IPS DF 6.9 (cell line): Measurements from ENCODE around the gene AOAH.
"Not testable (repeated sequence)": the region's sequence is repeated elsewhere in the genome, so short reads cannot be mapped to it uniquely, and the experiment has no call there.

ENCODE experiments used
- DNase-seq: peaks from one replicate; pipeline ENCODE4 v3.0.0-alpha.2; 2013; ENCODE audit warnings: low read depth, low spot score
- H3K27ac ChIP-seq: one replicate; pipeline ENCODE4 v1.5.1; 2013; ENCODE audit warnings: low read length, control low read depth
- H3K27me3 ChIP-seq: 2 replicates; pipeline ENCODE4 v1.6.1; 2013; ENCODE audit warnings: mild to moderate bottlenecking, low read length; ENCODE audit not compliant: control insufficient read depth, insufficient read depth
- H3K36me3 ChIP-seq: 2 replicates; pipeline ENCODE4 v1.6.1; 2013; ENCODE audit warnings: low read length; ENCODE audit not compliant: control insufficient read depth, insufficient read depth
- H3K4me1 ChIP-seq: 2 replicates; pipeline ENCODE4 v1.6.1; 2013; ENCODE audit warnings: low read length; ENCODE audit not compliant: control insufficient read depth, insufficient read depth
- H3K4me3 ChIP-seq: 2 replicates; pipeline ENCODE4 v1.5.1; 2013; ENCODE audit warnings: mild to moderate bottlenecking, low read length
- H3K9me3 ChIP-seq: 2 replicates; pipeline ENCODE4 v1.6.1; 2013; ENCODE audit warnings: low read length, inconsistent platforms; ENCODE audit not compliant: control insufficient read depth, insufficient read depth
- WGBS: extraction: QIAGEN DNeasy Blood & Tissue Kit; methylation state at CpG from one replicate; pipeline ENCODE4 v1.1.7; 2013; ENCODE audit warnings: mixed read lengths, missing lambda C conversion rate; ENCODE audit not compliant: insufficient read length, insufficient coverage; 5-methylcytosine and 5-hydroxymethylcytosine counted together

Gene AOAH

DNA sequence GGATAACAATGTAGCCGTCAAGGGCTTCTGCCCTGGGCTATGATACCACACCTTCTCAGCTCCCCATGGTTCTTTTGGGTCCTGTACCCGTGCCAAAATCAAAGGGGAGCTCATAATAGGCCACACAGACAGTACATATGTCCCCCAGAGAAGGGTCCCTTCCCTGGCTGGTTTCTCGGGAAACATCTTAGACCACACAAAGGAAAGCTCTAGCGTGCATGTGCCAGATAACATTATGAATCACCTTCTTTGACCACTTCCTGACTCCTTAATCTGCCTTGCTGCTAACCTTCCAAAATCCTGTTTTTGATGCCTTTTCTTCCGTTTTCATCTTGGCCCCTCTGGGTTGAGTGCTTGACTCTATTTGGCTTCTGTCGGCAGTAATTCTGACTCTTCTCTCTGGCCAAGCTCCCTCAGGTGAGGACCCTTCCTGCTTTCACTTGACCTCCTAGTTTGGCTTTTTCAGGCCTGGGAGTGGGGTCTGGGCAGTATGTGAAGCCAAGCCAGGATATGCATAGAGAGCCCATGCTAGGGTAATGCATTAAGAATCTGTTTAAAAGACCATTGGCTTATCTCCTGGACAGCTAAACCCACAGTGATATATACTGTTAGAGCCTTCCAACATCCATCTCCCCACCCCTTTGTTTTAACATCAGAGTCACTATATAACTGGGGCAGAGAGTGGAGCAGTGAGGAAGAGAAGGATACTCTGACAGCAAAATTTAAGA, 249.8 kb downstream of the AOAH start:
- H3K9me3 ChIP-seq = no peaks in the 10 kb centered on the region
- H3K36me3 ChIP-seq = no peaks in the 10 kb centered on the region
- no peaks in the 10 kb centered on the region for H3K4me1 ChIP-seq
- H3K27me3 ChIP-seq = no peaks in the 10 kb centered on the region
- DNase-seq = no peak
- no CpG with 5 or more reads among the region's 6 CpGs for WGBS
- no peak overlapping the region for H3K4me3 ChIP-seq
- H3K27ac ChIP-seq = no peak overlapping the region

DNA sequence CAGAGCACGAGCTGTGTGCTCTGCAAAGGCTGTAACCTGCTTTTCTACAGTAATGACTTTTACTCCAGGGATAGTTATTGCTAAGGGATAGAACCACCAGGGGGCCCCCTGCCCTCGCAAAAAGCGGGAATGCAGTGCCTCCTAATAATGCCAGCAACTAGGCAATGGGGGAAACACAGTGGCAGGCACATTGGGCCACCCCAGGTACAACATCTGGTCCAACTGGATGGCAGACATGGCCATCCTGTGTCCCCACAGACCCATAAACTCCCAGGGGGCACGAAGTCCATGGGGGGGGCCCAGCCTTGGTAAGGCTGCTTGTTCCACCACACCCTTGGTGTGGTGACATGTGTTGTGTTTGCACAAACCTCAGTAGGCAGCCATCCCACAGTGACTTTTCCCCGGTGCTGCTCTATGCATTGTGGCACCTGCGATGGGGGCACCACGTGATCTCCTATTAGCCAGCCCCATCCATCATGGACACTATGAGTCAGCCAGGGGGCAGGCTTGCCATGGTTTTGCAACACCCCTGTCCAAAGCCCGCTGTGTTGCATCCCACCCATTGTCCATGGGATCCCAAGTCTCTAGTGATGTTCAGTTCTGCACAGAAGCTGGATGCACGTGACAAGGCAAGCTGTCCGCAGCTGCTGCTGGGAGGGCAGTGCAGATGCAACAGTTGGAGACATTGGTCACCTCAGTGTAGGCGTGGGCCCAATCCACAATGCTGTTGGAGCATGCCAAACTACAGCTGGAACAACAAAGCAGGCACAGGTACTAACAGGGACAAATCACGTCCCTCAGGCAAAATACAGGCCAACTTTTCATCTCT, 250.6 kb downstream of the AOAH start:
- Histone ChIP-seq H3K27ac (no peak overlapping the region), H3K4me1 (no peaks in the 10 kb centered on the region), H3K4me3 (no peak overlapping the region), H3K27me3 (no peaks in the 10 kb centered on the region), H3K9me3 (no peaks in the 10 kb centered on the region), H3K36me3 (no peaks in the 10 kb centered on the region)
- WGBS = no CpG with 5 or more reads among the region's 12 CpGs
- no peak for DNase-seq

DNA sequence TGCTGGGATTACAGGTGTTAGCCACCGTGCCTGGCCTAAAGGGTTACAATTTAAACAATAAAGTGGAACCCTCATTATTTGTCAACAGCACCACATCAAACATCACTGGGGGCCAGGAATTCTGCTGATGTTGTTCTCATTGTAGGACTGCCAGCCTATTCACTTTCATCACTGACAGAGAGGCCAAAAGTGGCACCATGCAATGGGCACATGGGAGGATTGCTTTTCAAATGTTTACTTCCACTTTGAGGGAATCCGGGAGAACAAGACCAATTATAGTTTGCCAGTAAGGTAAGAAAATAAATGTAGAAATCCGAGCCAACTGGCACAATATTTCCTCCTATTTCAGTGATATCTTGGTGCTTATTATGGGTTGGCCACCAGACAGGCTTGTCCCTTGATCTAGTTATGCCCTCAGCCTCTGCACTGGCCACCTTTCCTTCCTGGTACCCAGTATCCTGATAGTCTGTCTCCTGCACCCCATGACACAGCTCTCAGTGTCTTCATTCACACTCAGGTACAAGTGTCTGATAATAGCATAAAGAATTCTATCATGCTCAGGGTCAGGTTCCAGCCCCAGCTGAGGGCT, 252.1 kb downstream of the AOAH start:
- WGBS = no CpG with 5 or more reads among the region's 3 CpGs
- Histone ChIP-seq H3K4me3 (no peak overlapping the region), H3K36me3 (no peaks in the 10 kb centered on the region), H3K27me3 (no peaks in the 10 kb centered on the region), H3K27ac (no peak overlapping the region), H3K4me1 (no peaks in the 10 kb centered on the region), H3K9me3 (no peaks in the 10 kb centered on the region)
- DNase-seq = no peak

DNA sequence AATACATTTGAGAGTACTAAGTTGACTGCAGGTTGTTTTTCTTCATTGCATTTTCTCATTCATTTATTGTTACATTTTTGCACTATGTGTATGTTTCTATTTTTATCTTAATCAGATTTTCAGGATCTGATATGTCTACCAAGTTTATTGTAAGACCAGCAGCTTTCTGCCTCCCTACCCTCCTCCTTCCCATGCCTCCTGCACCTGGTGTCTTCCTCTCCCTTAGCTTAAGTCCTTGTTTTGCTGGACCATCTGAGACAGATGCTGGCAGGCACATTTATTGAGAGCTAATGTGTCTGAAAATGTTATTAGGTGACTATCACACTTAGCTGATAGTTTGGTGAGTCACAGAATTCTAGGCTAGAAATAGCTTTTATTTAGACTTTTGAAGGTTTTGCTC, 255.1 kb downstream of the AOAH start:
- Histone ChIP-seq H3K27ac (no peak overlapping the region), H3K36me3 (no peaks in the 10 kb centered on the region), H3K4me1 (no peaks in the 10 kb centered on the region), H3K9me3 (no peaks in the 10 kb centered on the region), H3K4me3 (no peak overlapping the region), H3K27me3 (no peaks in the 10 kb centered on the region)
- no peak for DNase-seq

- H3K4me1 ChIP-seq = no peaks in the 10 kb centered on the region
- DNase-seq = no peak
- WGBS = no CpG with 5 or more reads among the region's 2 CpGs
Measured at GRCh38 chr7:36468370-36469101, 255.8 kb downstream of the AOAH start.

GRCh38 chr7:36466001-36466400, 258.3 kb downstream of the AOAH start:
- not testable (repeated sequence) for H3K9me3 ChIP-seq, H3K4me3 ChIP-seq, H3K27ac ChIP-seq, H3K36me3 ChIP-seq, DNase-seq, H3K4me1 ChIP-seq, H3K27me3 ChIP-seq
- WGBS = no CpG with 5 or more reads among the region's 5 CpGs

More at GRCh38 chr7:36468370-36469101, 255.8 kb downstream of the AOAH start:
- Histone ChIP-seq H3K27me3 (no peaks in the 10 kb centered on the region), H3K36me3 (no peaks in the 10 kb centered on the region), H3K4me3 (no peak overlapping the region), H3K9me3 (no peaks in the 10 kb centered on the region), H3K27ac (no peak overlapping the region)

GRCh38 chr7:36464271-36464670, 260.0 kb downstream of the AOAH start:
- H3K4me1 ChIP-seq = no peaks in the 10 kb centered on the region
- no peak overlapping the region for H3K4me3 ChIP-seq
- H3K27ac ChIP-seq = no peak overlapping the region
- no CpG with 5 or more reads among the region's 3 CpGs for WGBS
- H3K36me3 ChIP-seq = no peaks in the 10 kb centered on the region
- no peaks in the 10 kb centered on the region for H3K27me3 ChIP-seq
- no peaks in the 10 kb centered on the region for H3K9me3 ChIP-seq
- no peak for DNase-seq
